ENCODE results near the gene PCAT7. TPM values are rescaled to one million over a fixed set of nuclear protein-coding genes. Genes with fewer than 3 reads are reported as not detected.
"Not testable (repeated sequence)": the region's sequence is repeated elsewhere in the genome, so short reads cannot be mapped to it uniquely, and the experiment has no call there.

The PCAT7 gene
- total RNA-seq, 1 donor from 2014 or later, result not detected

GRCh38 chr9:94538908-94539307 lies 16.0 kb upstream of the PCAT7 start:
- H3K4me3 ChIP-seq (ENCODE audit: low read depth, low read length), result no peak overlapping the region
- DNase-seq (ENCODE audit: low read depth), result no peak
- TF ChIP-seq CTCF (conservative IDR thresholded peaks at IDR 0.05; ENCODE audit: low read depth, low read length), result no peak

GRCh38 chr9:94544335-94544734 lies 10.5 kb upstream of the PCAT7 start:
- DNase-seq (ENCODE audit: low read depth); H3K4me3 ChIP-seq (ENCODE audit: low read depth, low read length): not testable (repeated sequence)

- no peak for DNase-seq (ENCODE audit: low read depth)
- H3K4me3 ChIP-seq (ENCODE audit: low read depth, low read length), result no peak overlapping the region
- TF ChIP-seq CTCF (conservative IDR thresholded peaks at IDR 0.05; ENCODE audit: low read depth, low read length), result no peak
Measured at GRCh38 chr9:94545940-94546339, 8.9 kb upstream of the PCAT7 start.

- peak overlapping the region; percentile 71 for H3K4me3 ChIP-seq (ENCODE audit: low read depth, low read length)
- TF ChIP-seq CTCF (conservative IDR thresholded peaks at IDR 0.05; ENCODE audit: low read depth, low read length), result peak; percentile 47
- no peak for DNase-seq (ENCODE audit: low read depth)
Measured at GRCh38 chr9:94553029-94553938, 1.6 kb upstream of the PCAT7 start.

- no peak for TF ChIP-seq CTCF (conservative IDR thresholded peaks at IDR 0.05; ENCODE audit: low read depth, low read length)
Measured at GRCh38 chr9:94554078-94554438, 825 bp upstream of the PCAT7 start.

GRCh38 chr9:94557376-94557775 lies 2.5 kb downstream of the PCAT7 start:
- no peak for DNase-seq (ENCODE audit: low read depth)
- H3K4me3 ChIP-seq (ENCODE audit: low read depth, low read length), result no peak overlapping the region
- no peak for TF ChIP-seq CTCF (conservative IDR thresholded peaks at IDR 0.05; ENCODE audit: low read depth, low read length)

More at GRCh38 chr9:94554078-94554438, 825 bp upstream of the PCAT7 start:
- peak overlapping the region; percentile 71 for H3K4me3 ChIP-seq (ENCODE audit: low read depth, low read length)
- no peak for DNase-seq (ENCODE audit: low read depth)

GRCh38 chr9:94560237-94560636 lies 5.4 kb downstream of the PCAT7 start:
- no peak overlapping the region for H3K4me3 ChIP-seq (ENCODE audit: low read depth, low read length)
- no peak for DNase-seq (ENCODE audit: low read depth)
- TF ChIP-seq CTCF (conservative IDR thresholded peaks at IDR 0.05; ENCODE audit: low read depth, low read length), result no peak

Measured in epithelial cell of proximal tubule (primary cell).